Suprapubic skin (tissue), 4 donors: ENCODE results near the gene PTPRM. TPM values are rescaled to one million over a fixed set of nuclear protein-coding genes. Genes with fewer than 3 reads are reported as not detected.

ENCODE experiments used
- DNase-seq, 2 donors: peaks; one replicate each; pipeline ENCODE4 v3.0.0-alpha.2; 2019; ENCODE audit warnings: low spot score in 2 of 2
- H3K27ac ChIP-seq: fragments of 200-600 bp; sonication (generic); one replicate; pipeline ENCODE4 v1.5.1; 2019
- H3K27me3 ChIP-seq: fragments of 200-600 bp; sonication (generic); one replicate; pipeline ENCODE4 v1.5.1; 2019
- H3K36me3 ChIP-seq: fragments of 200-600 bp; sonication (generic); one replicate; pipeline ENCODE4 v1.5.1; 2019
- H3K4me1 ChIP-seq: fragments of 200-600 bp; sonication (generic); one replicate; pipeline ENCODE4 v1.5.1; 2019
- H3K4me3 ChIP-seq: fragments of 200-600 bp; sonication (generic); one replicate; pipeline ENCODE4 v1.5.1; 2019; ENCODE audit warnings: mild to moderate bottlenecking
- H3K9me3 ChIP-seq: fragments of 200-600 bp; sonication (generic); one replicate; pipeline ENCODE4 v1.5.1; 2019
- CTCF ChIP-seq, 2 donors: fragments of 200-600 bp in 1 of 2; fragments of 450-650 bp in 1 of 2; sonication (generic) in 1 of 2; IDR thresholded peaks; one replicate each; pipeline ENCODE4 v1.5.1; 2016 to 2019; ENCODE audit warnings: antibody characterized with exemption in 2 of 2, mild to moderate bottlenecking in 1 of 2, moderate library complexity in 1 of 2
- EP300 ChIP-seq: sonication (generic); formaldehyde crosslinking; IDR thresholded peaks from one replicate; pipeline ENCODE4 v1.6.1; 2017; ENCODE audit warnings: antibody characterized with exemption
- POLR2A ChIP-seq, 2 donors: fragments of 450-650 bp; IDR thresholded peaks; one replicate each; pipeline ENCODE4 v1.6.1; 2017; ENCODE audit warnings: antibody characterized with exemption in 2 of 2, mild to moderate bottlenecking in 2 of 2, moderate library complexity in 2 of 2
- POLR2AphosphoS5 ChIP-seq, 3 donors: sonication (generic); formaldehyde crosslinking; IDR thresholded peaks; one replicate each; pipeline ENCODE4 v1.6.1; 2017; ENCODE audit warnings: antibody characterized with exemption in 3 of 3
- WGBS: methylation state at CpG from one replicate; pipeline ENCODE4 v1.1.5; 2018; 5-methylcytosine and 5-hydroxymethylcytosine counted together
- total RNA-seq, 4 donors: library from RNA; depleted of rRNA; stranded (reverse); fragments of >200 nt; gene quantifications; one replicate each; pipeline ENCODE4 v1.1.0, GENCODE V29; 2016

Gene PTPRM
- total RNA-seq, 4 donors from 2014 or later = 19.8 to 73.7 (median 40.0) TPM

GRCh38 chr18:7626922-7627440 is 59.9 kb downstream of the PTPRM start:
- TF ChIP-seq CTCF (IDR thresholded peaks at IDR 0.05) (no peak), POLR2A (IDR thresholded peaks at IDR 0.05) (no peak), POLR2AphosphoS5 (IDR thresholded peaks at IDR 0.05) (no peak), EP300 (no peak)
- no peak for DNase-seq
- 55% methylated on average over 5 of the region's 5 CpGs for WGBS
- H3K4me1 ChIP-seq = no peaks in the 10 kb centered on the region
- H3K27ac ChIP-seq = no peak overlapping the region
- H3K4me3 ChIP-seq = no peak overlapping the region
- H3K36me3 ChIP-seq = no peaks in the 10 kb centered on the region
- H3K27me3 ChIP-seq = no peaks in the 10 kb centered on the region
- no peaks in the 10 kb centered on the region for H3K9me3 ChIP-seq

- no peak for TF ChIP-seq POLR2AphosphoS5 (IDR thresholded peaks at IDR 0.05)
- TF ChIP-seq POLR2A (IDR thresholded peaks at IDR 0.05) = no peak
- no peak for TF ChIP-seq CTCF (IDR thresholded peaks at IDR 0.05)
- TF ChIP-seq EP300 = no peak
- no peak for DNase-seq
- H3K4me3 ChIP-seq = no peak overlapping the region
- no peaks in the 10 kb centered on the region for H3K27me3 ChIP-seq
- no peaks in the 10 kb centered on the region for H3K36me3 ChIP-seq
- H3K27ac ChIP-seq = no peak overlapping the region
- H3K4me1 ChIP-seq = no peaks in the 10 kb centered on the region
- no peaks in the 10 kb centered on the region for H3K9me3 ChIP-seq
Measured at GRCh38 chr18:7629416-7629815, 62.3 kb downstream of the PTPRM start.

GRCh38 chr18:7630731-7631442 is 63.8 kb downstream of the PTPRM start:
- H3K27me3 ChIP-seq = no peaks in the 10 kb centered on the region
- no peak for DNase-seq
- no peak overlapping the region for H3K27ac ChIP-seq
- 87% methylated on average over 4 of the region's 4 CpGs for WGBS
- no peak for TF ChIP-seq CTCF (IDR thresholded peaks at IDR 0.05)
- TF ChIP-seq POLR2A (IDR thresholded peaks at IDR 0.05) = no peak
- TF ChIP-seq POLR2AphosphoS5 (IDR thresholded peaks at IDR 0.05) = no peak
- no peak for TF ChIP-seq EP300
- H3K36me3 ChIP-seq = no peaks in the 10 kb centered on the region
- H3K4me3 ChIP-seq = no peak overlapping the region
- no peaks in the 10 kb centered on the region for H3K9me3 ChIP-seq
- H3K4me1 ChIP-seq = no peaks in the 10 kb centered on the region

- TF ChIP-seq EP300 (no peak), POLR2A (IDR thresholded peaks at IDR 0.05) (no peak)
- H3K27ac ChIP-seq = no peak overlapping the region
- H3K36me3 ChIP-seq = no peaks in the 10 kb centered on the region
- no peak for DNase-seq
- no peak overlapping the region for H3K4me3 ChIP-seq
- H3K9me3 ChIP-seq = no peaks in the 10 kb centered on the region
- WGBS = 80% methylated on average over 6 of the region's 6 CpGs
- H3K4me1 ChIP-seq = no peaks in the 10 kb centered on the region
- no peaks in the 10 kb centered on the region for H3K27me3 ChIP-seq
Measured at GRCh38 chr18:7632152-7633098, 65.3 kb downstream of the PTPRM start.

- H3K27ac ChIP-seq = no peak overlapping the region
- H3K36me3 ChIP-seq = no peaks in the 10 kb centered on the region
- no peak for DNase-seq
- no peak overlapping the region for H3K4me3 ChIP-seq
- WGBS = 82% methylated on average over 2 of the region's 2 CpGs
- H3K27me3 ChIP-seq = no peaks in the 10 kb centered on the region
- no peaks in the 10 kb centered on the region for H3K4me1 ChIP-seq
- no peaks in the 10 kb centered on the region for H3K9me3 ChIP-seq
- TF ChIP-seq POLR2A (IDR thresholded peaks at IDR 0.05) = no peak
- TF ChIP-seq EP300 = no peak
- TF ChIP-seq CTCF (IDR thresholded peaks at IDR 0.05) = no peak
- TF ChIP-seq POLR2AphosphoS5 (IDR thresholded peaks at IDR 0.05) = no peak
Measured at GRCh38 chr18:7633171-7633570, 66.1 kb downstream of the PTPRM start.
